ENCODE measurements around the gene LHFPL5.

Gene LHFPL5

GRCh38 chr6:35829306-35829705 lies 24.2 kb downstream of the LHFPL5 start:
- no peak for TF ChIP-seq ZFX (IDR thresholded peaks at IDR 0.05; ENCODE audit: borderline replicate concordance)
- no peak for TF ChIP-seq CTCF (IDR thresholded peaks at IDR 0.05)
- H3K27ac ChIP-seq: no peak overlapping the region

- no peak for TF ChIP-seq ZFX (IDR thresholded peaks at IDR 0.05; ENCODE audit: borderline replicate concordance)
- TF ChIP-seq CTCF (IDR thresholded peaks at IDR 0.05): no peak
These were observed 26.3 kb downstream of the LHFPL5 start for GRCh38 chr6:35831257-35832007.

GRCh38 chr6:35833536-35833935 lies 28.4 kb downstream of the LHFPL5 start:
- TF ChIP-seq CTCF (IDR thresholded peaks at IDR 0.05) (no peak), ZFX (IDR thresholded peaks at IDR 0.05; ENCODE audit: borderline replicate concordance) (no peak)
- H3K27ac ChIP-seq: peak overlapping the region; percentile 8; the same call in 1 of the 2 replicates

More at GRCh38 chr6:35831257-35832007, 26.3 kb downstream of the LHFPL5 start:
- 0 out of 2 replicates have a peak overlapping the region, but pooled peaks have one; percentile 13 for H3K27ac ChIP-seq

- TF ChIP-seq ZFX (IDR thresholded peaks at IDR 0.05; ENCODE audit: borderline replicate concordance) (no peak), CTCF (IDR thresholded peaks at IDR 0.05) (no peak)
- no peak overlapping the region for H3K27ac ChIP-seq
These were observed 33.9 kb downstream of the LHFPL5 start for GRCh38 chr6:35839019-35839418.

GRCh38 chr6:35842381-35842780 lies 37.2 kb downstream of the LHFPL5 start:
- no peak for TF ChIP-seq CTCF (IDR thresholded peaks at IDR 0.05)
- no peak for TF ChIP-seq ZFX (IDR thresholded peaks at IDR 0.05; ENCODE audit: borderline replicate concordance)
- H3K27ac ChIP-seq: no peak overlapping the region

GRCh38 chr6:35844290-35844689 lies 39.1 kb downstream of the LHFPL5 start:
- no peak for TF ChIP-seq CTCF (IDR thresholded peaks at IDR 0.05)
- no peak for TF ChIP-seq ZFX (IDR thresholded peaks at IDR 0.05; ENCODE audit: borderline replicate concordance)

GRCh38 chr6:35850208-35850607 lies 45.1 kb downstream of the LHFPL5 start:
- no peak overlapping the region for H3K27ac ChIP-seq

More at GRCh38 chr6:35844290-35844689, 39.1 kb downstream of the LHFPL5 start:
- no peak overlapping the region for H3K27ac ChIP-seq

More at GRCh38 chr6:35850208-35850607, 45.1 kb downstream of the LHFPL5 start:
- no peak for TF ChIP-seq ZFX (IDR thresholded peaks at IDR 0.05; ENCODE audit: borderline replicate concordance)
- TF ChIP-seq CTCF (IDR thresholded peaks at IDR 0.05): no peak

Measured in 22Rv1 (cell line).